ENCODE data around the gene TECTB.
A peak's percentile ranks its signal among the peaks of the same experiment; 100 is the strongest.
"Not testable (repeated sequence)": the region's sequence is repeated elsewhere in the genome, so short reads cannot be mapped to it uniquely, and the experiment has no call there.

The TECTB gene

DNA sequence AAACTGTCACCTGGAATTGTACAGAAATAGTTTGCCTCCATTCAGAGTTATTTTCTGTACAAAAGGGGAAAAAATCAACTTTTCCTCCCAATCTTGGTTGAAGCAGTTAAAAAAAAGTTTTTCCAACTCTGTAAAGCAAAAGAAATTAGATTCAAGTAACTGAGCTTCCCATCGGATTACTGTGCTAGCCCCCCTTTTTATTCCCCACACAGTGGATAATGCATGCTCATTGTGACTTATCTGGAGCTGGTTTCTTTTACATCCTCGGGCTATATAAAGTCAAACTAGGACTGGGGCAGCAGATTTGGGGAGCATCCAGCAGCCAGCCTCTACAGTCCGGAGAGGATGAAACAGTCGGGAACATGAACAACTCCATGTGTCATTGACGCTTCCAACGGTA lies at the start of gene TECTB:
Gene TECTB (plus strand): TSS at position 301 of the 400 bp plus-strand sequence. CDS start 335 bp downstream, outside the sequence.
- DNase-seq (ENCODE audit: low spot score) (no peak), FAIRE-seq (no peak)

DNA sequence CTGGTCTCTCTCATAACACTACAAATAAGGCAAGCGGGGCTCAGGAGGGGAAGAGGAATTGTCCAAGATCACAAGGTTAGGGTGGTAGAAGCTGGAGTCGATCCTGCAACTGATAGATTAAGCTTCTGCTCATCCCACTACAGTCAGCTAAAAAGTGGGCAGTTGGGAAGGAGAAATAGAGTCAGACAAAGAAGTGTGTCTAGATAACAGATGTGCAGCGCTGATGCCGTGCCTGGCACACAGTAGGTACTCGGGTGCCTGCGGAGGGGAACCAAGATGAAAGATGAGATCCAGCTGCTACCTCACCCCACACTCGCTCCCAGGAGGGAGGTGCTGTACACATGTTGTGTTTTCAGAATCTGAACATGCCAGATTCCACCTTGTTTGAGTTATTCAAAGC lies 48.1 kb upstream of the TECTB start:
- FAIRE-seq (no peak), DNase-seq (ENCODE audit: low spot score) (no peak)

DNA sequence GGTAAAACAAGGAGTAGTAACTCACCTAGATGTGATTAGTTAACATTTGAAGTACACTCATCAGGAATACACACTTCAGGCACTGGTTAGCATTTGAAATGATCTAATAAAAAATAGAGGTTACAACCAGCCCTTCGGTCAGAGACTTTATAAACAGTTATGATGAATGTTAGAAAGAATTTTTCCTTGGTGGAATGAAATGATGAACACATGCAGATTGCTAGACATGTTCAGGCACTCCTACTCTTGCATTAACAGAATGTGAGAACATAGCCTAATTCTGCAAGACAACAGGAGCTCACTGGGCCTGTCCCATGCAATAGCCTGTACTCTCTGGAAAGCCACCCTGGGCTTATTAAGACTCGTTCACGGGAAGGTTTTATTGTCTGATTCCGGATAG lies 47.3 kb upstream of the TECTB start:
- DNase-seq (ENCODE audit: low spot score) (no peak), FAIRE-seq (no peak)

DNA sequence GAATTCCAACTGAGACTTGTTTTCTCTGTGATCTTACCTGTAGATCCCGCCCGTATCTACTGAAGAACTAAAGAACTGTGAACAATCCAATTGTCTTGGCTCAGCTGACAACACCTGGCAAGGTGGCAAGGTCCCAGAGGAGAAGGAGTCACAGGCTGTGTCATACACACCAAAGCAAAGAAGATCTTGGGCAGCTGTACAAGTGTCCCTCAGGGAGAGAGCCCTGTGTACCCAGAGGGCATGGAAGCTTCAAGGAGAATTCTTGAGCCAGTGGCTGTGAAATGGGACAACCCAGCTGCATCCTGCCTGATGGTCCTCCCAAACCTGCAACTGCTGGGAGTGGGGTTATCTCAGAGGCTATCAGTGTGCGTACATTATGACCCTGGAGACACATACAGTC lies 46.7 kb upstream of the TECTB start:
- DNase-seq (ENCODE audit: low spot score) (no peak), FAIRE-seq (no peak)

DNA sequence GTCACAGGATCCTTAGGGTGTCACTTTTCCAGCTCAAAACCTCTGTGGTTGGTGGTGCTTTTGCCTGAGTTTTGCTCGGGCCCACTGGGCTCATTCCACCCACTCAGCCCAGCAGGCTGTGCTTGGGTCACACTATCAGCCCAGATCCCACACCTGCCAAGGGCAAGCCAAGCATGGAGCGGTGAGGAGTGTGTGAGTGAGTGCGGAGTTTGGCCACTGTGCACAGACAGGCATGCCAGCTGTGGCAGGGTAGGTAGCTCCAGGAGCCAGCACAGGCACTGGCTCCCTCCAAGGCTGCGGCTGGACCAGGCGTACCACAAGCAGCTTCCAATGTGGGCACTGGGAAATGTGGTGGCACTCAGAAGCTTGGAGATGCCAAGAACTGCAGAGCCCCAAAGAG lies 43.9 kb upstream of the TECTB start:
- no peak for DNase-seq (ENCODE audit: low spot score)
- FAIRE-seq = no peak

DNA sequence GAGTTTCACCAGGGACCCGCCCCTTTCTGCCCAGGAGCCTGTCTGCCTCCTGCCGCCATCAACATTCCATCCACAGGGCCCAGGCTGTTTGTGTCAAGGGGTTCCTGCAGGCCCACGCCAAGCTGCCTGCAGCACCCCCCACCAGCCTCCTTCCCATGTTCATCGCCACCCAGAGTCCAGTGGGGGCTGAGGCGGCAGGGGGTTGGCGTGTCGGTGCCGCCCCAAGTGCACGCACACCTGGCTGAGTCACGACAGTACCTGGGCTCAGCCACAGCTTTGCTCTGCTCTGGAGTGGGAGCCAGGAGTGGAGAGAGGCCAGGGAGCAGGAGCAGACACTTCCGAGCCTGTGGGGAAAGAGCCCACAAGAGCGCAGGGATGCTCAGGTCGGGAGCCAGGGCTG lies 42.8 kb upstream of the TECTB start:
- FAIRE-seq (no peak), DNase-seq (ENCODE audit: low spot score) (no peak)

DNA sequence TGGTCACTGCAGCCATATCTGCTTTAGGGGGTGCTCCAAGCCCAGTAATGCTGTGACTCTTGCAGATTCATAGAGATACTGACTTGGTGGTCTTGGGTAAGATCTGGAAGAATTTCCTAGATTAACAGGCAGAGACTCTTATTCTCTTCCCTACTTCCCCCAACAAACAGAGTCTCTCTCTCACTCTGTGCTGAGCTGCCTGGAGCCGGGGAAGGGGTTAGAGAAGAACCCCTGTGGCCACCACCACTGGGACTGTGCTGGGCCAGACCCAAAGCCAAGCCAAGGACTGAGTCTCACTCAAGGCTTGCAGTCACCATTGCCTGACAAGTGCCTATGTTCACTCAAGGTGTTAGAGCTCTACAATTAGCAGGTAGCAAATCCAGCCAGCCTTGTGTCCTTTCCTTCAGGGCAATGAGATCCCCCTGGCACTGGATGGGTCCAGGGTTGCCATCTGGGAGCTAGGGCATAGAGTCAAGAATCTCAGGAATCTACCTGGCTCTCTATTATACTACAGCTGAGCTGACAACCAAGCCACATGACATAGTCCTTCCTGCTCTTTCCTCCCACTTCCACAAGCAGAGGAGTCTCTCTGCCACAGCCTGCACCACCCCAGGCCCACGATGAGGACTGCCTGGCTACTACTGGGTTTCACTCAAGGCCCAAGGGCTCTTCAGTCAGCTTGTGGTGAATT lies 41.4 kb upstream of the TECTB start:
- DNase-seq (ENCODE audit: low spot score) (no peak), FAIRE-seq (no peak)

DNA sequence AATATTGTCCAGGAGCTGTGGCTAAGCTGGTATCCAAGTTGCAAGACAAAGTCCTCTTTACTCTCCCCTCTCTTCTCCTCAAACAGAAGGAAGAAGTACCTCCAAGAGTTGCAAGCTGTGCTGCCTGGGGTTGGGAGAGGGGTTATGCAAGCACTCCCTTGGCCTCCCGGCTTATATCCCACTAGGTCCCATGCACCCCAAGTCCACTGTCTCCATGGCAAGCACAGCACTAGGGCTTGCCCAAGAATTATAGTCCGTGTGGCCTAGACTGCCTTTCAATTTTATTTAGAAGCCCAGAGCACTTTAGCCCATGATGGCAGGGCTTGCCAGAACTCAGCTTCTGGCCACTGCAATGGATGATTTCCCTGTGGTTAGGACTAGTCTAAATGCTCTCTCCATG lies 40.4 kb upstream of the TECTB start:
- DNase-seq (ENCODE audit: low spot score) (no peak), FAIRE-seq (no peak)

DNA sequence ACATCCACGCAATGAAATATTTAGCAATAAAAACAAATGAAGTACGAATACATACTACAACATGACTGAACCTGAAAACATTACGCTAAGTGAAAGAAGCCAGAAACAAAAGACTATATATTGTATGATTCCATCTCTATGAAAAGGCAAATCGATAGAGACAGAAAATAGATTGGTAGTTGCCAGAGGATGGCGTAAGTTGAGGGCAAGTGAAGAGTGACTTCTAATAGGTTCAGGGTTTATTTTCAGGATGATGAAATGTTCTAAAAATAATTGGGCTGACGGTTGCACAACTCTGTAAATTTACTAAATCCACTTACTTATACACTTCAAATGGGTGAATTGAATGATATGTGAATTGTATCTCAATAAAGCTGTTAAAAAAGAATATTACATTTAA lies 39.5 kb upstream of the TECTB start:
- FAIRE-seq (no peak), DNase-seq (ENCODE audit: low spot score) (no peak)

DNA sequence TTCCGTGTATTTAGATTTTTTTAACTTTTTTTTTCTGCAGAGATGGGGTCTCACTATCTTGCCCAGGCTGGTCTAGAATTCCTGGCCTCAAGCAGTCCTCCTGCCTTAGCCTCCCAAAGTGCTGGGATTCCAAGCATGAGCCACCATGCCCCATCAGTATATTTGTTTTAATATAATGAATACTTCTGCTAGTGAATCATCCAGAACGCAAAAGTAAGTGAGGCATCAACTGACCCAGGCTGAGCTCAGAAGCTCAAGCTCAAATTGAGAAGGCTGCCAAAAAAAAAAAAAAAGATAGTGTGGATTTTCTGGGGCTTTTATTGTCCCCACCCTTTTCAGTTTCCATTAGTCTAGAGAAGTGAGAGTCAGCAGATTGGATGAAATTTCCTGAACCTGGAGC lies 39.0 kb upstream of the TECTB start:
- DNase-seq (ENCODE audit: low spot score) (no peak), FAIRE-seq (no peak)

DNA sequence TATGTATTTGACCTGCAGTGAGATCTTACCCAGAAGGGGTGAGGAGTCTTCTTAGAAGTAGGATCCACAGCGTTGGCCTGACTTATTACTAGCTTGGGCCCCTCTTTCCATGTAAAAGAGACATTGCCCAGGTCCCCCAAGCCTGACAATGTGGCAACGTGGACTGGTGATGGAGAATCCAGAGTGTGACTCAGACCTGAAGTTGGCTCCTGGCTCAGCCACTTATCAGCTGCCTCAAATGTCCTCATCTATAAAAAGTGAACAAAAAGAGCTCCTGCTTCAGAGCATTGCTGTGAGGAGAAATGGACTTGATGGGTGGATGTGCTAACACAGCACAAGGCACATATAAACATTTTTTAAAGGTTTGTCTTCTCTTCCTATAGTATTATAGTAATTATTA lies 35.4 kb upstream of the TECTB start:
- FAIRE-seq (no peak), DNase-seq (ENCODE audit: low spot score) (no peak)

DNA sequence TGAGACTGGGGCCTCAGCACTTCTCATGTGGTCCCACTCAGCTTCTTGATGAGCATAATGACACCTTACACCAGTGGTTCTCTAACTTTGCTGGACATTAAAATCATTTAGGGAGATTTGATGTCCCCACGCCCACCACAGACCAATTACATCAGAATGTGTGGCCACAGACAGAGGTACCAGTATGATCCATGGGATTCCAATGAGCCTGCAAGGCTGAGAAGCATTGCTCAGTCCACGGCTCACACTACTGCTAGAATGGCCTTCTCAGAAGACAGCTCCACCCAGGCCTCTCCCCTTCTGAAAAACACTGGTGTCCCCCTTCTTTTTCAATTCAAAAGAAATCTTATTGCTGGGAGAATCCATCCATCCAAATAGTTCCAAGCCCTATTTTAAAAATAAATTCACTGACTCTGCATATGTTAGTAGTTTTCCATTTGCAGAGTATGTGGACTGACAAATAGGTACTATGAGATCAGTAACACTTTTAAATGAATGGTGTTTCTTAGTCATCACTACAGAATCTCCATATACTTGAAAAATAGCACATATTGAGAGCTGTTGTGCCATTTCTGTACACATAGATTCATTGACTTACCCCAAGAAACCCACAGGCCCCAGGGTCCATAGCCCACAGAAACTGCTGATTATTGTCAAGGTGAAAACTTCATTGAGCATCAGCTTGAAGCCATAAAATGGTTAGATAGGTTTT lies 34.5 kb upstream of the TECTB start:
- no peak for FAIRE-seq
- DNase-seq (ENCODE audit: low spot score) = no peak

DNA sequence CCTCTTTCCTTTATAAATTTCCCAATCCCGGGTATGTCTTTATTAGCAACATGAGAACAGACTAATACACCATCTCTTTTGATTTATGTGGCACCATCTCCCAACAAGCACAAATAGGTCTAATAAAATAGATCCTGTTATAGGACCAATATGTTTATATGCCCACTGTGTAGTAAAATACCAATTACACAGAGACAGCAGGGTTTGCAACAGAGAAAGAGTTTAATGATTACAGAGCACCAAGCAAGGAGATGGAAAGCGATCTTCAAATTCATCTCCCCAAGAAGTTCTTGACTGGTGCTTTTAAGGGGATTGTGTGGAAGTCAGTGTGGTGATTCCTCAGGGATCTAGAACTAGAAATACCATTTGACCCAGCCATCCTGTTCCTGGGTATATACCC lies 33.5 kb upstream of the TECTB start:
- no peak for DNase-seq (ENCODE audit: low spot score)
- no peak for FAIRE-seq

DNA sequence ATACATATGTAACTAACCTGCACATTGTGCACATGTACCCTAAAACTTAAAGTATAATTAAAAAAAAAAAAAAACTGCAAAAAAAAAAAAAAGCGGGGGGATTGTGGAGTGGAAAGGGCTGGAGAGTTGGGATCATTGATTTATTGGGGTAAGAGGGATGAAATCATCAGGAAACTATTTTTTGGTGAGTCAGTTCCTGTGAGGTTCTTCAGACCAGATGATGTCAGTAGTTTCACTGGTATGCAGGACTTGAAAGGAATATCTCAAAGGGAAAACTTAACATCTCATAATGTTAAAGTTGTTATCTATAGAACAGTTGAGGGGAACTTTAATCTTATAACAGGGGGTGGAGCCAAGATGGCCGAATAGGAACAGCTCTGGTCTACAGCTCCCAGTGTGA lies 32.6 kb upstream of the TECTB start:
- DNase-seq (ENCODE audit: low spot score) (no peak), FAIRE-seq (no peak)

DNA sequence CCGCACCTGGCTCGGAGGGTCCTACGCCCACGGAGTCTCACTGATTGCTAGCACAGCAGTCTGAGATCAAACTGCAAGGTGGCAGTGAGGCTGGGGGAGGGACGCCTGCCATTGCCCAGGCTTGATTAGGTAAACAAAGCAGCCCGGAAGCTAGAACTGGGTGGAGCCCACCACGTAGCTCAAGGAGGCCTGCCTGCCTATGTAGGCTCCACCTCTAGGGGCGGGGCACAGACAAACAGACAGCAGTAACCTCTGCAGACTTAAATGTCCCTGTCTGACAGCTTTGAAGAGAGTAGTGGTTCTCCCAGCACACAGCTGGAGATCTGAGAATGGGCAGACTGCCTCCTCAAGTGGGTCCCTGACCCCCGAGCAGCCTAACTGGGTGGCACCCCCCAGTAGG lies 32.0 kb upstream of the TECTB start:
- FAIRE-seq; DNase-seq (ENCODE audit: low spot score): not testable (repeated sequence)

DNA sequence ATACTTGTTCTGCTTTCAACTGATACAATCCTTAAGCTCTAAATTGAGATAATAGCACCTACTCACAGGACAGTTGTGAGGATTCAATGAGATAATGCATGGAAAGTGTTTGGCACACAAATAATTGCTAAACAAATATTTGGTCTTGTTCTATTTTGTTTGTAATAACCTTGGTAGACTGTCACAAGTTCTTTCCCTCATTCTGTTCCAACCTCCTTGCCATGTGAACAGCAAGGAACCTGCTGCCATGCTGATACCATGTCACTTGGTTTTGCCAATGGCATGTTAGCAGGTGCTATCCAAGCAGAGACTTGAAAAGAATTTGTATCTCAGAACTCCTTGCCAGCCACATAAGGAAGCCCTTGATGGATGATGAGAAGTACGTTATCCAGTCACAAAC lies 24.8 kb upstream of the TECTB start:
- no peak for FAIRE-seq
- no peak for DNase-seq (ENCODE audit: low spot score)

DNA sequence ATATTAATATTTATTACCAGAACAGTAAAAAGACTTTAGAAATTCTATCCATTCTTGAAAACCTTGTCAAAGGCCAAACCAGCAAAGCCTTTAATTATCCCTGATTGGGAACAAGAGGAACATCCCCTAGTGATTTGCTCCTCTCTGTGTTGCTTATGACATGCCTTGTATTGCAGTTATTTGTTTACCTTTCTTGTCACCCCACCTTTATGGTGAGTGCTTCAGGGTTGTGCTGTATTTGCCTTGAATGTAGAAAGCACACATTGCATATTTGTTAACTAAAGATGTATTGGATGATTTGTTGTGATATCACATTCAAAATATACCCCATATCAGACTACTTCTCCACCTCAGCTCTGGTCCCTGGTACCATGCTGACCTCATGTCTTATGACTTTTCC lies 23.5 kb upstream of the TECTB start:
- no peak for DNase-seq (ENCODE audit: low spot score)

DNA sequence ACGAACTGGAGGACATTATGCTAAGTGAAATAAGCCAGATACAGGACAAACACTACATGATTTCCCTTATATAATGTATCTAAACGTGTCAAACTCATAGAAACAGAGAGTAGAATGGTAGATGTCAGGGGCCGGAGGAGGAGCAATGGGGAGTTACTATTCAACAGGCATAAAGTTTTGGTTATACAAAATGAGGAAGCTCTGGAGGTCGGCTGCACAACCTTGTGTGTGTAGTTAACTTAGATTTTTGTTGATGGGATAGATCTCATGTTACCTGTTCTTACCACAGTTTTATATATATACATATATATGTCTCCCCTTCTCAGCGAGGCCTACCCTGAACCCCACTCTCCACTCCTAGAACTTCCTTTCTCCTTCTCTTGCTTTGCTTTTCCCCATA lies 22.4 kb upstream of the TECTB start:
- DNase-seq (ENCODE audit: low spot score) (no peak), FAIRE-seq (no peak)

More for the DNA sequence above, 23.5 kb upstream of the TECTB start:
- no peak for FAIRE-seq

DNA sequence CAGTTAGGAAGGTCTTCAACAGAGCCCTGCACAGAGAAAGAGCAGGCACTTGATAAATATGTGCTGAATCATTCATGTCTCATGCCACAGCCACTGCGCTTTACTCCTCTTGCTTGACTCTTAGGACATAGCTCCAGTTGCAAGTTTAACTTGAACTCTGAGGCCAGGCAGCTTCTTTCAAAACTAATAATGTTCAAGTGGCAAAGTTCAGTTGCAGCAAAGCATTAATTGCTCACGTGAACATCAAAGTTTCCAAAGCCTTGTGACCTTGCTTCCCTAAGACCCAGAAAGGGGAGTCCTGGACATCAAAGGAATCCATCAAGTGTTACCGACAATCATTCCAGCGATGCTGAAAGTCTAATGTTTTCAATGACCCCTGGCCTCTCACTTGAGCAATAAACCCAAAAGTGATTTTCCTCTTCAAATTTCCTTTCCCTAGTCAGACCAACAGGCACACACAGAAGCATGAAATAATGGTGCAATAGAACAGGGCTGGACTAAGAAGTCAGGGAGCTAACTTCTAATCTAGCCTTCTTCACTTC lies 21.8 kb upstream of the TECTB start:
- FAIRE-seq (no peak), DNase-seq (ENCODE audit: low spot score) (no peak)

DNA sequence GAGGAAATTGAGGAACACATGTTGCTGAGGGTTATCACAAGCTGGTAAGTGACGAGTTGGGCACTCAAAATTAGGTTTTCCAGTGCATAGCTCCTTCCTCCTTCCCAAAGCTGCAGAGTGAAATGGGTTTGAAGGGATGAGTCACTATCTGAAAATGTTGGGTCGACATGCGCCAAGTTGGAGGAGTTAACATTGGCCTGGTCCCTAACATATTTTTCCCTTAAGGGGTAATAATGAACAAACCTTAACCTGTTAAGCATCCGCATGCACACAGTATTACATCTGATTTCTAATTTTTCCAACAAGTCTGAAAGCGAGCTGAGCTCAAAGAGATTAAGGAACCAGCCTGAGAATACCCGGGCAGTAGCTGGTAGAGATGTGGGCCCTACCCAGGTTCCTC lies 20.7 kb upstream of the TECTB start:
- FAIRE-seq = no peak
- peak; percentile 11 for DNase-seq (ENCODE audit: low spot score)

DNA sequence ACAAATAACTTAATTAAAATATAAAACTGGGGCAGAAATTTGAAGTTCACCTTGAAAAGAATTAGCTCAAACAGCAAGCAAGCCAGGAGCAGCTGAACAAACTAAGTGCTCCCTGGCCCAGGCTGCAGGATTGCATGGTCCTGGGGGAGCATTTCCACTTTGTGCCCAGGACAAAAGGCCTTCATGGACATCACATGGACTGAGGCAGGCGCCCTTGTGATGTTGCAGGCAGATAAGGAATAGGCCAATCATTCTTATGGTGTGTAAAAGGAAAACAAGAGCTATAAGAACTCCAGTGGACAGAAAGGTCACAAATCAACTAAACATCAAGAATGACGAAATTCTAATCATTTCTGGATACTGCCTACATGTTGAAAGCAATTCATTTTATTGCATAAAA lies 17.5 kb upstream of the TECTB start:
- FAIRE-seq = no peak

DNA sequence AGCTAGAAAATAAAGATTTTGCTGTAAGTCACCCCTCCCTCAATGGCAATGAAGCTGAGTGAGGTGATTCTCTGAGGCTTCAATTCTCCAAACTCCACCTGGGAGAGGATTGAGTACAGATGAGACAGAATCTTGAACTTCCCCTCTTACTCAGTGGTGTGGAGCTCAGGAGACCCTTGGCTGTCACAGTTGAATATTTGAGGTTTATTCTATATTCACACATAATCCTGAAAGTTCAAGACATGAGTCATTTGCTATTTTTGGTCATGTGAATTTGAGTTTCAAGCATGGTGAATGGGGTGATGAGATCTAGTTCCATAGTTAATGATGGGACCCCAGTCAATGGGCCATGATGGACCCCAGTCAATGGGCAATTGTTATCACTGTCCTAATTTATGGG lies 13.9 kb upstream of the TECTB start:
- FAIRE-seq (no peak), DNase-seq (ENCODE audit: low spot score) (no peak)

More for the DNA sequence above, 17.5 kb upstream of the TECTB start:
- no peak for DNase-seq (ENCODE audit: low spot score)

DNA sequence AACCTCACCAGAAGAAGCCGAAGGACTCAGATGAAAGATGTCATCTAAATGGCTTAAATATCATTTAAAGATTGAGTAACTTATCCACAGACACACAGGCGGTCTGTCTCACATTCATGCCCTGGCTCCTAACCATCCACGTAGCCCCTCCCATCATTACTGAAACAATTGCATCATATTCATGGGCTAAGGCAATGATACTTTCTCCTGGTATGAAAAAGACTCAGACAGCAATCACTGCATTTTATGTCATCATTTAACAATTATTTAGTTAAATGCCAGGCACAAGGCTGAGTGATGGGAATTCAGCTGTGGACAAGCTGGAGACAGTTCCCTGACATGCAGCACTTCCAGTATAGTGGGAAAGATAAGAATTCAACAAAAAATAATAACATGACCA lies 11.2 kb upstream of the TECTB start:
- FAIRE-seq = no peak
- no peak for DNase-seq (ENCODE audit: low spot score)

Measured in urothelium cell line (cell line).